Osteoblast (primary cell): Measurements from ENCODE around the gene MRNIP. TPM values are rescaled to one million over a fixed set of nuclear protein-coding genes. Genes with fewer than 3 reads are reported as not detected.

Experiments
- DNase-seq: peaks from one replicate; pipeline ENCODE4 v3.0.0; 2011; ENCODE audit warnings: low spot score, mixed read lengths; ENCODE audit not compliant: insufficient read length; ENCODE audit errors: missing footprints
- H2AFZ ChIP-seq: 2 replicates; pipeline ENCODE4 v1.6.0; 2011; ENCODE audit warnings: mild to moderate bottlenecking, low read length
- H3K27ac ChIP-seq: 2 replicates; pipeline ENCODE4 v1.5.1; 2011; ENCODE audit warnings: mild to moderate bottlenecking, low read depth, low read length, moderate library complexity
- H3K27me3 ChIP-seq: 2 replicates; pipeline ENCODE4 v1.6.0; 2012; ENCODE audit warnings: mild to moderate bottlenecking, control low read depth, inconsistent platforms, low read length, moderate library complexity; ENCODE audit not compliant: insufficient read depth
- H3K36me3 ChIP-seq: 2 replicates; pipeline ENCODE4 v1.5.1; 2011; ENCODE audit warnings: mild to moderate bottlenecking, low read length, control low read depth, moderate library complexity; ENCODE audit not compliant: insufficient read depth
- H3K4me1 ChIP-seq: 2 replicates; pipeline ENCODE4 v1.5.1; 2011; ENCODE audit warnings: mild to moderate bottlenecking, low read length, control low read depth, moderate library complexity; ENCODE audit not compliant: insufficient read depth
- H3K4me2 ChIP-seq: 2 replicates; pipeline ENCODE4 v1.6.0; 2011; ENCODE audit warnings: mild to moderate bottlenecking, low read length; ENCODE audit not compliant: insufficient read depth
- H3K4me3 ChIP-seq: fragments of 200-600 bp; sonication (generic); 3 replicates; pipeline ENCODE4 v1.5.1; 2012; ENCODE audit warnings: mild to moderate bottlenecking, low read length, inconsistent platforms; ENCODE audit not compliant: insufficient read depth
- H3K79me2 ChIP-seq: 2 replicates; pipeline ENCODE4 v1.6.0; 2012; ENCODE audit warnings: mild to moderate bottlenecking, low read length, control low read depth, inconsistent platforms; ENCODE audit not compliant: insufficient read depth
- H3K9me3 ChIP-seq: 2 replicates; pipeline ENCODE4 v1.5.1; 2011; ENCODE audit warnings: low read depth, low read length, control low read depth
- H4K20me1 ChIP-seq: 2 replicates; pipeline ENCODE4 v1.6.0; 2012; ENCODE audit warnings: mild to moderate bottlenecking, low read length, control low read depth; ENCODE audit not compliant: insufficient read depth
- total RNA-seq: library from RNA; depleted of rRNA; stranded (reverse); fragments of >200 nt; gene quantifications from 2 replicates; pipeline ENCODE4 v1.2.3, GENCODE V29; 2012
- TF ChIP-seq, protein P1 (sequence below): IDR thresholded peaks from 2 replicates; pipeline ENCODE4 v1.5.1; 2011; ENCODE audit warnings: mild to moderate bottlenecking, low read depth, low read length, moderate library complexity; ENCODE audit errors: extremely low read depth

MRNIP gene
- total RNA-seq, 1 donor = 10.1 TPM

DNA sequence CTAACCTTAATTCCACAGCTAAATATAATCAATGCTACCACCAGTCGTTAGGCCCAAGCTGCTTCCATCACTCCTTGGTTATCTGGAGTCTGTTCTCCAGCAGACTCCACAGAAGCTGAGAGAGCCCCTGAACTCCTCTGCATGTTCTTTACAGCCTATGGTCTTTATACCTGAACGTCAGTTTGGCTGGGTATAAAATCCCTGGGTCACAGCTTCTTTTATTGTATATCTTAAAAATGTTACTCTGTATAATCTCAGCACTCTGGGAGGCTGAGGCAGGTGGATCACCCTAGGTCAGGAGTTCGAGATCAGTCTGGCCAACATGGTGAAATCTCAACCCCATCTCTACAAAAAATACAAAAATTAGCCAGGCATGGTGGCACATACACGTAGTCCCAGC lies 23.7 kb upstream of the MRNIP start:
- Histone ChIP-seq H3K4me3 (no peak overlapping the region), H4K20me1 (peaks cover 3% of the 10 kb centered on the region), H3K79me2 (peaks cover 3% of the 10 kb centered on the region), H3K4me1 (no peaks in the 10 kb centered on the region), H3K9me3 (peaks cover 7% of the 10 kb centered on the region), H3K4me2 (no peak overlapping the region), H3K36me3 (peaks cover 57% of the 10 kb centered on the region), H3K27ac (no peak overlapping the region), H2AFZ (no peak overlapping the region), H3K27me3 (no peaks in the 10 kb centered on the region)
- TF ChIP-seq, protein P1, sequence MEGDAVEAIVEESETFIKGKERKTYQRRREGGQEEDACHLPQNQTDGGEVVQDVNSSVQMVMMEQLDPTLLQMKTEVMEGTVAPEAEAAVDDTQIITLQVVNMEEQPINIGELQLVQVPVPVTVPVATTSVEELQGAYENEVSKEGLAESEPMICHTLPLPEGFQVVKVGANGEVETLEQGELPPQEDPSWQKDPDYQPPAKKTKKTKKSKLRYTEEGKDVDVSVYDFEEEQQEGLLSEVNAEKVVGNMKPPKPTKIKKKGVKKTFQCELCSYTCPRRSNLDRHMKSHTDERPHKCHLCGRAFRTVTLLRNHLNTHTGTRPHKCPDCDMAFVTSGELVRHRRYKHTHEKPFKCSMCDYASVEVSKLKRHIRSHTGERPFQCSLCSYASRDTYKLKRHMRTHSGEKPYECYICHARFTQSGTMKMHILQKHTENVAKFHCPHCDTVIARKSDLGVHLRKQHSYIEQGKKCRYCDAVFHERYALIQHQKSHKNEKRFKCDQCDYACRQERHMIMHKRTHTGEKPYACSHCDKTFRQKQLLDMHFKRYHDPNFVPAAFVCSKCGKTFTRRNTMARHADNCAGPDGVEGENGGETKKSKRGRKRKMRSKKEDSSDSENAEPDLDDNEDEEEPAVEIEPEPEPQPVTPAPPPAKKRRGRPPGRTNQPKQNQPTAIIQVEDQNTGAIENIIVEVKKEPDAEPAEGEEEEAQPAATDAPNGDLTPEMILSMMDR = no peak
- DNase-seq = peak; percentile 31

DNA sequence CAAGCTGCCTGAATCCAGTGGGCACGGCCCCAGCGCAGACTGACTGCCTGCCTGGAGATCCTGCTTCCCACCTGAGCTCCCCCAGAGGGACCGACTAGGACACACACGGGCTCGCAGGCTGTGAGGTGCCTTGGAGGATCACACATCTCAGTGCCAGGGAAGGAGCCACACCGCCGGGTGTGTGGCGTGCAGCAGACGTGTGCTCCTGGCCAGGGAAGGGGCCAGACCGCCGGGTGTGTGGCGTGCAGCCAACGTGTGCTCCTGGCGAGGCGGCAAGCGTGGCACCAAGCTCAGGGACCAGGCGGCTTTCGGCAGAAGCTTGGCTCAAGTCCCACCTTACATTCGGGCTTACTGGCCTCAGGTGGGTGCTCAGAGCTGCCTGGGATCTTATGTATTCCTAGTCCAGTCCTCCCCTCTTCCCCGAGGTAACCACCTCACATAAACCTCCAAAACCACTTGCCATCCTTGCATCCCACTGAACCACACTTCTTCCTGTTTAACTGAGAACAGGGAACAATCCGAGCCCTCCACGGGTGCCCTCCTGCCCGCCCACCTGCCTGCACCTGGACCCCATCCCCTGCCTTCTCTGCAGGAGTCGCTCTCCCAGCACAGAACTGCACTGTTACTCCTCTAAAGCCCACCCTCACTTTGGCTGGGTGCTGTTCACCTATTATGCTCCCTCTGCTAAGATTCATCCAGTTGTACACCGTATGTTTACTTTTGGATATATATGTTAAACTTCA lies 22.4 kb upstream of the MRNIP start:
- no peaks in the 10 kb centered on the region for H3K27me3 ChIP-seq
- no peak overlapping the region for H3K27ac ChIP-seq
- no peak overlapping the region for H3K4me2 ChIP-seq
- no peak overlapping the region for H2AFZ ChIP-seq
- peaks cover 7% of the 10 kb centered on the region for H3K9me3 ChIP-seq
- no peaks in the 10 kb centered on the region for H4K20me1 ChIP-seq
- no peak overlapping the region for H3K4me3 ChIP-seq
- peaks cover 48% of the 10 kb centered on the region for H3K36me3 ChIP-seq
- peak; percentile 27 for DNase-seq
- no peaks in the 10 kb centered on the region for H3K4me1 ChIP-seq
- H3K79me2 ChIP-seq = no peaks in the 10 kb centered on the region
- TF ChIP-seq, protein P1 = no peak

DNA sequence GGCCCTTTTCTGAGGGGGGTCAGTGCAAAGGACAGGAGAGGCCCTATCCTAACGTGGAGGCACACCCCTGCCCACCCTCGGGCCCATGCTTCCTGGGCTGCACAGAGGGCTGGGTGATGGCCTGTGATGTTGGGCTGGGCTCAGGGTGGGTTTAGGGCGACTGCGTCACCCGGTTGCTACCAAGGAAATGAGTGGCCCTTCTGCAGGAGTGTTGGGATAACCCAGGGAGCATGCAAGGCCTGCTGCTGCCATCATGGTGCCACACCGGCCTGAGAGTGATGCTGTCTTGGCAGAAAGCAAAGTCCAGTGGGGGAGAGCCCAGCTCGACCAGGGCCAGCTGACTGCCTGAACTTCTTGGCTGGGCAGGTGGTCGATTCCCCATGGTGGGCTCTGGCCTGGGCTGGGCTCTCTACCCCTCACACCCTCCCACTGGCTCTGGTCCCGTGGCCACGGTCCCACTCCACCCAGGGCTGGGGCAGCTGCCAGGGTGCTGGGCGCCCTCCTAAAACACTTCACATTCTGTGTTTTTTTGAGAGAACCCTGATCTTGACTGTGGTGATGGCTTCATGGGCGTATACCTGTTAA lies 21.5 kb upstream of the MRNIP start:
- TF ChIP-seq, protein P1 = no peak

DNA sequence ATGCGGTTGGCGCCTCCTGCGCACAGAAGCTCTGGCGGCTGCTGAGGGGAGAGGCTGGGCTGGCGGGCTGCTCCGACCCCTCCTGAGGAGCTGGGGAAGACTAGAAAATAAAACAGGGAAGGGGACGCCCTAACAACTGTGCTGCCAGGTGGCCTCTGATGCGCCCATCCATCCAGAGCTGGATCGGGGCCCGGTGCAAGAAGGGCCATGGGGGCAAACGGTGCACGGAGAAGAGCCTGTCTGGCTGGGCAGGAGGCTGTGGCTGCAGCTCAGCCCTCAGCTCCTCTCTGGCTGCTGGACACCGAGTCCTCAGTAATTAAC lies 21.0 kb upstream of the MRNIP start:
- no peaks in the 10 kb centered on the region for H4K20me1 ChIP-seq

More for the DNA sequence above, 21.5 kb upstream of the MRNIP start:
- H2AFZ ChIP-seq = no peak overlapping the region
- DNase-seq = peak; percentile 29
- H3K4me3 ChIP-seq = no peak overlapping the region
- peaks cover 47% of the 10 kb centered on the region for H3K36me3 ChIP-seq
- H3K4me1 ChIP-seq = no peaks in the 10 kb centered on the region
- no peak overlapping the region for H3K27ac ChIP-seq
- no peaks in the 10 kb centered on the region for H3K79me2 ChIP-seq
- no peaks in the 10 kb centered on the region for H3K27me3 ChIP-seq
- no peaks in the 10 kb centered on the region for H4K20me1 ChIP-seq
- H3K9me3 ChIP-seq = peaks cover 7% of the 10 kb centered on the region
- H3K4me2 ChIP-seq = no peak overlapping the region

More for the DNA sequence above, 21.0 kb upstream of the MRNIP start:
- Histone ChIP-seq H3K4me1 (no peaks in the 10 kb centered on the region), H3K9me3 (peaks cover 7% of the 10 kb centered on the region), H3K79me2 (no peaks in the 10 kb centered on the region), H2AFZ (no peak overlapping the region), H3K4me3 (no peak overlapping the region), H3K36me3 (peaks cover 47% of the 10 kb centered on the region), H3K27ac (no peak overlapping the region), H3K4me2 (no peak overlapping the region), H3K27me3 (no peaks in the 10 kb centered on the region)
- no peak for DNase-seq
- TF ChIP-seq, protein P1 = no peak
